Suppressor macrophage (primary cell): ENCODE data around the gene NDST1.
A peak's percentile ranks its signal among the peaks of the same experiment; 100 is the strongest.
"Not testable (repeated sequence)": the region's sequence is repeated elsewhere in the genome, so short reads cannot be mapped to it uniquely, and the experiment has no call there.

Source experiments
- DNase-seq, 4 experiments: peaks; one replicate each; pipeline ENCODE4 v3.0.0-alpha.2; 2020 to 2022
- total RNA-seq, 17 experiments: gene quantifications; one replicate each; lab custom pipeline; 2026; ENCODE audit warnings: mixed read lengths in 6 of 17, inconsistent platforms in 3 of 17; lab: John Stamatoyannopoulos, UW

Gene NDST1
- total RNA-seq = 31.2 to 196 (median 92.7) reads per million in 17 experiments

DNA sequence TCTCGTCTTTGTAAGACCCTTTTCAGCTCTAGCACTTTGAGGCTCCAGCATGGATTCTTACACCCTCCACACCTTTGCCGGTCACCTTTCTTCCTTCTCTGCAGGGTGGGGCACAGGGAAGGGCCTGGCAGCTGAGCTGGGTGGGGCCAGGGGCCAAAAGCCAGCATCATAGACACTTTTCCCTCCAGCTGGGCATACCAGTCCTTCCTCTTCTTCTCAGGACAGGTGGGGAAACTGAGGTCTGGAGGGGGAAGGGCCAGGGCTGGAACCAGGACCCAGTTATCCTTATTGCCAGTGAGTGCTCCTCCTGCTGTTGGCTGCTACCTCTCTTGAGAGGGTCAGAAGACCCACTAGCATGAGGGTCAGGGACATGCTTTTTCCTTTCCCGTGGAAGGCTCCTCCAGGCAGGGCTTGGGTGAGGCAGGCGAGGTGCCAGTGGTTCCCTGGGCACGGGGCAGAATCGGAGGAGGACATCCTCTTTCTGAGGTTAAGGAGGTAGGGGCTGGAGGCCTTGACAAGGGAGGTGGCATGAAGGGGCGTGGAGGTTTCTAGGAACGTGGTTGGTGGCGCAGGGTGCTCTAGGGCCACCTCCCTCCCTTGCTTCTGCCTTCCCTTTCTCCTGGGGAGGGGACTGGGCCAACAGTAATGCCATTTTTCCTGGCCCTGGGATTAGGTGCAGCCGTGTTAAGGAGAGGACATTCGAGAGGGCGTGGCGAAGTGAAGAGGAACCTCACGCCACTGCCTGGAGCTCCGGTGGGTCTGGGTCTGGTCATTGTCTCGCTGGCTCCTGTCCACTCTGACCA is at the start of gene NDST1:
Gene NDST1 (plus strand): TSS at position 658 of the 803 bp plus-strand sequence. CDS start 13,124 bp downstream, outside the sequence.
- DNase-seq = no peak

DNA sequence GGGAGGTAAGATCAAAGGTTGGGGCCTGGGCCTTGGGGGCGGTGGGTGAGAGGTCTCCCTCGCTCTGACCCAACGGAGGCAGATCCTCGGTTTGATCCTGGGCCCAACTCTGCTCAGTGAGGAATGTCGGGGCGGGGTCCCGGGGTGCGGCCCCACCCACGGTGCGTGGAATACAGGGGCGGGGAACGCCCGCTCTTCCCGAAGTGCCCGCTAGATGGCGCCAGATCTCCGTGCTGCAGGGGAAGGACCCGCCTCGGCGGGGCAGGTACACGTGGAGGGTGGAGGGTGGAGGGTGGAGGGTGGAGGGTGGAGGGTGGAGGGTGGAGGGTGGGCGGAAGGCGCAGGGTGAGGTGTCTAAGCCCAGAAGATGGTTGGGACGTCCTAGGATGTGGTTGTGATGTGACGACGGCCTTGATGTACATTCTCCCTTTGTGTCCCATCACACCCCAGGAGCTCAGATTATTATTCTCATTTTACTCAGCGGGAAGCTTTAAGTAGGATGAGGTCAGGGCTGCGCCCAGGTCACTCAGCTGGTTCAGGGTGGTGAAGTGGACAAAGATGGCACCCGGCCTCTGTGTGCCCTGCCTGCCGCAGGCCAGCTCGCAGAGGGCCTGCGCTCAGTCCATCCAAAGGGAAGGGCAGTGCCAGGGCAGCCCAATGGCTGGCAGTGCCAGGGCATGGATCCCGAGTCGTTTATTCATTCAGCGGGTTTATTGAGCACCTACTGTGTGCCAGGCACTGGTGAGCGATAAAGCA is 49.0 kb upstream of the NDST1 start:
- DNase-seq = peak; percentile 62 to 85 (median 80)

DNA sequence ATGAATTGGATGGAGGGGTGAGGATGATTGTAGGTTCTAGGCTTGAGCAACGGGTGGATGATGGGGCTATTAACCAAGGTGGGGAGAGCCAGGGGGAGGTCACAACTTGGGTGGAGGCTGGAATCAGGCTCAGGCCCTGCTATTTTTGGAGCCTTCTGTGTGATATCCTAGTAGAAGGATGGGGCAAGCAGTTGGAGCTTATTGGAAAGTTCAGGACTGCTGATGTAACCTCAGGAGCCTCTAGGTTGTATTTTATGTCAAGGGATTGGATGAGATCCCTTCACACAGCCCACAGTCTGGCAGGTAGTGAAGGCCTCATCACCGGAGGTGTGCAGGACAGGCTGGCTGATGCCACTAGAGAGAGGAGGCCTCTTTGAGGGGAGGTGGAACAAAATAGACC is 47.1 kb upstream of the NDST1 start:
- no peak for DNase-seq

DNA sequence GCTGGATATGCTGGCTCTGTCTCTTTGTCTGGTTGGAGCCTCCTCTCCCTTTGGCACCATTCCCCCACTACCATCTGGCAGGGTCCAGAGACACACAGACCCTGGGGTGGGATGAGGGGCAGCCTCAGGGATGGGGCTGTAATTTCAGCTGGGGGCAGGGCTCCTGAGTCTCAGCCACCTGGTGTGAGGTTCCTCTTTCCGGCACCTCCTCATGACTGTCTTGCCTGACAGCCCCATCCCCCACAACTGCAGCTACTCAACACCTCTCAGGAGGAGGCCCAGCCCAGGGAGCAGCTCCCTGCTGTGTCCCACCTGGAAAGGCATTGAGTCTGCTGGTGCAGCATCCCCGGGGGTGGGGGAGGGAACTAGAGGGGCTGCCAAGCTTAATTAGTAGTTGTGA is 46.7 kb upstream of the NDST1 start:
- DNase-seq = peak in 1 of 4 experiments; percentile 16

DNA sequence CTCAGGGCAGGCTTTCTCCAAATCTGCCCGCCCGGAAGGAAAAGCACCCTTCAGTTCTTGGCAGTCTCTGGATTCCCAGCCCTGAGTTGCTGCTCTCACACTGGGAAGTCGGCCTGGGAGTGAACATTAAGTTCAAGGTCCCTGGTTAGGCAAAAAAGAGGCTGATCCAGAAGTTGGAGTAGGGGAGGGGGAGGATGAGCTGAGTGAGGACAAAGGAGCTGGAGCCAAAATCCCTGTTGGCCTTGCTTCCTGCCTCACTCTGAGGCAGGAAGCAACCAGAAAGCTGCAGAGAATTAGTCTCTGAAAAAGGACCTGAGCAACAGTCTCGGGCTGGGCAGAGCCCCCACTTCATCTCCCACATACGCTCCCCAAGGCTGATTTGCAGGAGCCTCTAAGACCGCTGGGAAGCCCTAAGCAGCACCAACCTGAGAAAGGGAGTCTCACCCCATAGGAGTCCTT is 43.3 kb upstream of the NDST1 start:
- no peak for DNase-seq

DNA sequence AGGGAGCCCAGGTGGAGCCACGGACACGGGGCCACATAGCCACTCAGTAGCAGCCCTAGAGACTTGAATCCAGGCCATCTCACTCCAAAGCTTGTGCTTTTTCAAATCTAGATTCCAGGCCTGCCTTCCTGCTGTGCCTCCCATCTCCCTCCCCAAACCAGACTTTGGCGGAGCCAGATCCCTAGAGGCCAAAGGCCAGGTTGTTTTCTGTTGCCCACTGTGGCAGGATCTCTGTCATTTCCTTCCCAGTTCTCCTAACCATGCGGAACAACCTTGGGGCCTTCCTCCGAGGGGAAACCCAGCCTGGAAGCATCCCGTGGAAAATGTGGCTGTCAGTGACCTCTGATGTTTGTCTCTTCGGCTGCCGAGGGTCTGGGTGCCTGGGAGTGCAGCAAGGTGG is 42.0 kb upstream of the NDST1 start:
- DNase-seq = peak in 1 of 4 experiments; percentile 22

DNA sequence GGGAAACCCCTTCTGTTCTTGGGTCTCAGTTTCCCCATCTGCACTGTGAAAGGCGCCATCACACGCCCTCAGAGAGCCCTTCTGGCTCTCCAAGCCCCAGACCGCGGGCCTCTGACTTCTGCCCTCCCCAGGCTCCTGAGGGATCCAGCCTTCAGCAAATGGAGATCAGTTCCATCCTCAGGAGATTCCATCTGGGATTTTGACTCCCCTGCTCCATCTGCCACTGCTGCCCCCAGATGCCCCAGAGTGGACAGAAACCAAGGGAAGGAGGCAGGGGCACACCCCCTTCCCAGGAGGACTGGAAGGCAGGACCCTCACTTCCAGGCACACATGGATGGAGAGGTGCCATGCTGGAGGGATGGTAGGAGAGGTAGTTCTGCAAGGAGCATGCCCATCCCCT is 39.7 kb upstream of the NDST1 start:
- DNase-seq = no peak

DNA sequence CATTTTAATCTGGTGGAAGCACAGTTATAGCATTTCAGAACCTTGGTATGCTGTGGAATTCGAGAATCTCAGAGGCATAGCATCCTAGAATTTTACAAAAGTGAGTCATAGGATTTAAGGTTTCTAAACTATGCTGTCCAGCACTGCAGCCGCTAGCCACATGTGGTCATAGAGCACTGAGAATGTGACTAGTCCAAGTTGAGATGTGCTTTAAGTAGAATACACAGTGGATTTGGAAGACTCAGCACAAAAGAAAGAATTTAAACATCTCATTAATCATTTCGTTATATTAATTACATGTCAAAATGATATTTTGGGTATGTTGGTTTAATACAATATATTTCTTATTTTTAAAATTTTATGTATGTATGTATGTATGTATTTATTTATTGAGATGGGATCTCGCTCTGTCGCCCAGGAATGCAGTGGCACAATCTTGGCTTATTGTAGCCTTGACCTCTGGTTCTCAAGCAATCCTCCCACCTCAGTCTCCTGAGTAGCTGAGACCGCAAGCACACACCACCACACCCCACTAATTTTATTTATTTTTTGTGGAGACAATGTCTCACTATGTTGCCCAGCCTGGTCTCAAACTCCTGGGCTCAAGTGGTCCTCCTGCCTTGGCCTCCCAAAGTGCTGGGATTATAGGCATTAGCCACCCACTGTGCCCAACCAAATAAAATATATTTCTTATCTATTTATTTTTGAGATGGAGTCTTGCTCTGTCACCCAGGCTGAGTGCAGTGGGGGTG is 38.0 kb upstream of the NDST1 start:
- no peak for DNase-seq

DNA sequence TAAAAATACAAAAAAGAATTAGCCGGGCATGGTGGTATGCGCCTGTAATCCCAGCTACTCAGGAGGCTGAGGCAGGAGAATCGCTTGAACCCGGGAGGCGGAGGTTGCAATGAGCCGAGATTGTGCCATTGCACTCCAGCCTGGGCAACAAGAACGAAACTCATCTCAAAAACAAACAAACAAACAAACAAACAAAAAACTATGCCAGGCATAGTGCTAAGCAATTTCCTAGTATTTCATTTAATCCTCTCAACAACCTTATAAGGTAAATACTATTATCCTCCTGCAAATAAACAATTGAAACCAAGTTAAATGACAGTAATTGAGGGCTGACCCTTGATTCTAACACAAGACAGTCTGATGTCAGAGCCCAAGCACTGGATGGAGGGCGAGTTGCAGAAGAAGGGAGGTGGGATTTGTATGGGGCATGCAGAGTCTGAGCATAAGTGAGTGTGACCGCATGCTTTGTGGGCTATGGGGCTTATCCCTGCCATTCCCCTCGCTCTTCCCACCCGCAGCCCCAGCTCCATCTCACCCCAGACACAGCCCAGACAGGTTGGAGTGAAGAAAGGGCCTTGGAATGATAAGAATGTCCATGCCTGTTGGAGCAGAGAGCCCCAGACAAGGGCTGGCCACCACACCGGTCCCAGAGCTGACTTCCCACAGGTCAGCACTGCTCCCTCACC is 34.1 kb upstream of the NDST1 start:
- DNase-seq = no peak

DNA sequence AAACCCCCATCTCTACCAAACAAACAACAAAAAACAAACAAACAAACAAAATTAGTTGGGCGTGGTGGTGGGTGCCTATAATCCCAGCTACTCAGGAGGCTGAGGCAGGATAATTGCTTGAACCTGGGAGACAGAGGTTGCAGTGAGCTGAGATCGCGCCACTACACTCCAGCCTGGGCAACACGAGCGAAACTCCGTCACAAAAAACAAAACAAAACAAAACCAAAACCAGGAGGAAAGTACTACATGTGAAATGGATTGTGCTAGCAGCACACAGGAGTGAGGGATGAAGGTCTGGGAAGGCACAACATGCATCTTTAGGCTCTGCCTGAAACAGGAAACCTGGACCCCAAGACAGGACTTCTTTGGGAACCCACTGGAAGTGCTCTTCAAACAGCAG is 31.4 kb upstream of the NDST1 start:
- DNase-seq = not testable (repeated sequence)

DNA sequence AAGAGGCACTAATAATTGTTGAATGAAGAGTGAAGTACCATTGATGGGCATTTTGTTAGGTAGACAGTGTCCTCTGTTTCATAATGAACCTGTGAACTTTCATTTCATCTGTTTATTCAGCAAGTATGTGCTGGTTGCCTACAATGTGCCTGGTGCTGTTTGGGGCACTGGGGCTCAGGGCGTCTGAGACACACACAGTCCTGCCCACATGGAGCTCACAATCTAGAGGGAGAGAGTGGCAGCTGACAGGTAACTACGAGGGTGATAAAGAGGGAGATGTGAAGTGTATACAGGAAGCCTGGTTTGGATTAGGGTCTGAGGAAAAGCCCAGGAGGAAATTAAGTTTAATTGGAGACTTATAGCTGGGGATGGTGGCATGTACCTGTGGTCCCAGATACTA is 28.5 kb upstream of the NDST1 start:
- no peak for DNase-seq

DNA sequence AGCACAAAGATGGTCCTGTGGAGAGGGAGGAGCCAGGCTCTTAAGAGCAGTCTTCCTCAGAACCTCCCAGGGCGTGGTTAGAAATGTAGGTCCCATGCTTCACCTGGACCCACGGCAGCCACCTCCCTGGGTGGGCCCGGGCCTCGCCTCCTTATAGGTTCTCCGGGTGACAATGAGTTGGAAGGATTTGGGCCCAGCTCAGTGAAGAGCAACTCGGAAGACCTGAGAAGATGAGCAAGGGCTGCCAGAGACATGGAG is 26.3 kb upstream of the NDST1 start:
- peak in 1 of 4 experiments; percentile 1 for DNase-seq

DNA sequence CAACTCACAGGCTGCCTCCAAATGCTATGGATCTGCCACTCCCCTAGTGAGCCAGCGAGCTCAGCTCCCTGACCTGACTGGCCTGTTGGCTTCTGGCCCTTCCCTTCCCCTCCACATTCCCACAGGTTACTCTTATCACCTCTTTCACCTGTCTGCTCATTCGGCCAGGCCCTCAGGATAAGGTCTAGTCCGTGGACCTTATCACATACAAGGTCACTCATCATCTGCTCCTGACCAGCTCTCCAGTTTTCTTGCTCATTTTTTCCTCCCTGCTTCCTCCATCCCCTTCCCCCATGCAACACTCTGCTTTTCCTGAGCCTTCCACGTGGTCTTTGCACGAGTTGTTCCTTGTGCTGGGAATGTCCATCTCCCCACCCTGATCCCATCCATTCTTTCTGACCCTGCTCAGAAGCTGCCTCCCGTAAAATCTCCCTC is 25.9 kb upstream of the NDST1 start:
- no peak for DNase-seq

DNA sequence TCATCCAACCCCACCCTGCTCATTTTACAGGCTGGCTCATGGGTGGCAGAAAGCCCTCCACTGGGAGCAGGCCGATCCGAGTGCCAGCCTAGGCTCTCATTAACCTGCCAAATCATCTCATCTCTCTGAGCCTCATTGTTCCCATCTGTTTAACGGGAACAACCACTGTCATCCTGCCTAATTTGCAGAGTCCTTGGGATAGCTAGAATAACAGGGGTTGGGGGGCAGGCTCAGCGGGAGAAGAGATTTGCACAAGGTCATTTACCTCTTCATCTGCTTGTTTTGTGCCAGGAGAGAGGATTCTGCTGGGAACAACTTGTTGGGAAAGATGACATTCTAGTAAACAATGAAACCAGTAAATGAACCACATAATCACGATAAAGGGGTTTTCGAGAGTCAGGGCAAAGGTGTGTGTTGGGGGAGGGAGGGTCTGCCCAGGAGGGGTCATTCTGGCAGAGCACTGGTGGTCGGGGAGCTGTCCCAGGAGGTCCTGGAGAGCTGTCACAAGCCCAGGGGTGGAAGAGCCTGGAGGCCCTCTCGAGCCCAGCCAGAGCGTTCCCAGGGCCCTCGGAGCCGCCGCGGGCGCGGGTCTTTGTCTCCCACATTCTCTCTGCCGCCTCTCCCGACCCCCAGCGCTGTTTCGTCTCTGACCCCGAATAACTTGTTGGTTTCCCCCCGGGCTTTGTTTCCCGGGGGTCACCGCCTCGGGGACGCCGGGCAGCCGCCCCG is 22.8 kb upstream of the NDST1 start:
- peak in 1 of 4 experiments; percentile 1 for DNase-seq

DNA sequence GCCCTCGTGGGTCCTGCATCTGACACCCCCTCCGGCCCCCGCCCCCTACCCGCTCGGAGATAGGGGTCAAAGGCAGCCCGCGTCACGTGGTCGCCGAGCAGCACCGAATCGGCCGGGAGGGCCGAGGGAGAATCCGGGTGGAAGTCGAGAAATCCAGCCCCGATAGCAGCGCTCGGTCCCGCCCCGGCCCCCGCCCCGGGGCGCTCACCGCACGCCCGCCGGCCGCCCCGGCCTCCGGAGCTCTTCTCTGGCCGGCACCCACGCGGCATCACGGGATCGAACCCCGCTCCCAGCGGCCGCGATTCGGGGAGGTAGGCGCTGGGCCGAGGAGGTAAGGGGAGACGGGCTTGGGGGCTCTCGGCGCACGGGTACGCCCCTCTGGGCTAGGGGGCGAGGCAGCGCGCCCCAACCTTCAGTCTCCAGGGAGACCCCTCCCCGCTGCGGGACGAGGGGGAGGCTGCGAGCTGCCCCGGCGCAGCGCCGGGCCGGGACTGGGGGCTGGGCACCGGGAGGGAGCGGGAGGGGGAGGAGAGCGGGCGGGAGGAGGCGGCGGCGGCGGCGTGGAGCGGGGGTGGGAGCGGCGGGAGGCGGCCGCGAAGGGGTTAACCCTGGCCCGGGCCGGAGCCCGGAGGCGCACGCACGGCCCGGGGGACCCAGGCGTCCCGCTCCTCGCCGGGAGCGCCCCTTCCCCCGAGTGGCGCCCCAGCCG is 22.1 kb upstream of the NDST1 start:
- peak; percentile 44 to 83 (median 66) for DNase-seq

DNA sequence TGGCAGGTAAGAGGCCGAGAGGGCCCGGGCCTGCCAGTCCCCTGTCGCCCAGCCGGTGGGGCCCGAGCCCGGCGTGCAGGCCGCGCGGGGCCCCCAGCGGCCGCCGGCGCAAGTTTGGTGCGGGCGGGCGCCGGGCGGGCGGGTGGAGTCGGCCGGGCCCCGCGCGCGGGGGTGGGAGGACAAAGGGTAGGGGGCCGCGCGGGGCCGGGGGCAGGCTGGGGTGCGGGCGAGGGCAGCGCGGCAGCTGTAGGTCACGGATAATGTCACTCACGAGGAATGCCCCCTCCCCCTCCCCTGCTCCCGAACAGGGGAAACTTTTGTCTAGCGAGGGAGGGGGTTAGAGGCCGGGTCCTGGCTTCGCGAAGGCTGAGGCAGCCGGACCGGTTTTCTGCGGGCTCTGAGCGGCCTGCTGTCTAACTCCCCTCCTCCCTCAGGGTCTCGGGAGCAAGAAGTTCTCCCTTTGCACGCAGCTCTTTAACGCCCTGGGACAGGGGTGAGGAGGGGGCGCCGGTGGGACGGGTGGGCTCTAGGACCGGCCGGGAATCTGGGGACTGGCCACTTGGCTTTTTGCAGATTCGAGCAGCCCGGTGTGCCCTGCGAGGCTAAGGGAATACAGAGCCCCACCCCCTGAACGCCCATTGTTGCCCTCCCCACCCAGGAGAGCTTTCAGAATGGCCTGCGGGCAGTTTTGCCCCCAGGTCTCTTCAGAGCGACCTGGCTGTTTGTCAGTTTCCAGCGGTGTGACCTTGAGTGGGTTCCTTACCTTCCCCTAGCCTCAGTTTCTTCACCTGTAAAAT is 21.3 kb upstream of the NDST1 start:
- DNase-seq = peak; percentile 36 to 76 (median 52)

DNA sequence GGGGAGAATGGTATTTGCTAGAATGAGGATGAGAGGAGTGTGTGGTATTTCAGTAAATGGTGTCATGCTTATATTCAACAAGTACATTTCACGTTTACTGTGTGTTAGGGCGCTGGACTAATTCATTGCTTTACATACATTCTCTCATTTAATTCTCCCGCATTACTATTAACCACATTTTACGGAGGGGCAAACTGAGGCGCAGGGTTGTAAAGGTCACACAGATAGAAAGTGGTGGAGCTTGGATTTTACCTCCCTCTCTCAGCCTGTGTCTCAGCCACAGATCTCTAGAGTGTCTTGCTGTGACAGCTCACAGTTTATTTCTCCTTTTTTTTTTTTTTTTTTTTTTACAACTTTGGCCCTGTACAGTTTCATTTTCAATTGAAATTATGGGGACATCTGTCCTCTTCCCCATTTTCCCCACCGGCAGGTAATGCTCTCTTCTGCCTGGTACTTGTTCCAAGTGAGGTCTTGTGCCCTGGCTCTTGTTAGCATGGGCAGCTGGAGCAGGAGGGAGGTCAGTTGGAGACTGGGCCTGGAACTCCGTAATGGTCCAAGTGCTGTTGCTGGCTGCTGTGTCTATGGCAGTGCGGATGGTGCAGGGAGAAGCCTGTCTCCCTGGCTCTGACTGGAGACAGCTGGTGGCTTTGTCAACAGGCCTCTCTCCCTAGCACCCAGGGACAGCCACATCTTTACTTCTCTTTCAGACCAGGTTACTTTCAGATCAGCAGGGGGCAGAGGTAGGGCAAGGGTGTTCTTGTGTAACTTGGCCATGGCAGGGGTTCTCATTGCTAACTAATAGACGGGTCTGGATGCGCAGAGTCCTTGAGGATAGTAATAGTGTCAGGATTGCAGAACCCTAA is 20.5 kb upstream of the NDST1 start:
- peak; percentile 37 to 64 (median 55) for DNase-seq

DNA sequence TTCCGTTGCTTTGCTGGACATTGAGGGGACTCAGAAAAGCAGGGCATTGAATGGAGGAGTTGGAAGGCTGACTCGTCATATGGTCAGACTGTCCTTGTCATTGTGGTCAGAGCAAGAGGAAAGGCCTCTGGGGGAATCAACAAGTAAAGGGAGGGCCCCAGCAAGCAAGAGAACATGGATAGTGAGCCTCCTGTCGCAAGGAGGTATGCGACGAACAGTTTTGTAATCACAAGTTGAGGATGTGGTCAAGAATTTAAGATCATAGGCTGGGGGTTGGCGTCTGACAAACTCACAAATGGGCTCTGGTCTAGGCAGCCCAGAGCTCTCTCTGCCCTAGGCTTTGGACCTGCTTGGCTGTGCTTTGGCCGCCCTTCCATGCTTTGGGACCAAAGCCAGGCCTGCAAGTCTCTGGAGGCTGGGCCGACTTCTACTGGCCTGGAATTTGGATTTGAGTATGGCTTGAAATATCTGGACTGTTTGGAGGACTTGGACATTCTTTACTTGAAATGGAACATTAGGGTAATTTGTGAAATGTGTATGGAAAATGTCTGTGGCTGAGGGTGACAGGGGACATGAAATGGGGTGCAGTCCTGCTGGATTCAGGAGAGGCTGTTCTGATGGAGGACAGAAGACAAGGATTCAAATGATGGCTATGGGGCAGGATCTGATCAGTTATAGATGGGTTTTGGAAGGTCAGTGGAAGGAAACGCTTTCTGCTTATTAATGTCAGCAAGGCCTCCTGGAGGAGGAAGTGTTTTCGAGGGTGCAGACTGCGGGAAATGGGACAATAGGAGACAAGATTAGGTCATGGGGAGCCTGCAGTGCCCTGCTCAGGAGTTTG is 19.2 kb upstream of the NDST1 start:
- DNase-seq = peak; percentile 78 to 93 (median 84)
